Stimulated activated CD4-positive, alpha-beta T cell treated with anti-CD3 and anti-CD28 coated beads, Interleukin-1b, Interleukin-23, amount 100 ng/mL, for 48 hours (primary cell): Measurements from ENCODE around the gene ATG10.

Source experiments
- DNase-seq: peaks from one replicate; pipeline ENCODE4 v3.0.0-alpha.2; 2020

The ATG10 gene

GRCh38 chr5:82285206-82285605 is 313.4 kb downstream of the ATG10 start:
- no peak for DNase-seq

- no peak for DNase-seq
Observed at GRCh38 chr5:82287625-82288024, 315.8 kb downstream of the ATG10 start.

GRCh38 chr5:82290005-82290404 is 318.2 kb downstream of the ATG10 start:
- DNase-seq = no peak

- DNase-seq = no peak
Observed at GRCh38 chr5:82290908-82291307, 319.1 kb downstream of the ATG10 start.

GRCh38 chr5:82291420-82291819 is 319.6 kb downstream of the ATG10 start:
- DNase-seq = no peak

GRCh38 chr5:82295144-82295543 is 323.3 kb downstream of the ATG10 start:
- no peak for DNase-seq

GRCh38 chr5:82295959-82296531 is 324.2 kb downstream of the ATG10 start:
- DNase-seq = no peak

- no peak for DNase-seq
Observed at GRCh38 chr5:82296929-82297328, 325.1 kb downstream of the ATG10 start.

GRCh38 chr5:82297711-82298110 is 325.9 kb downstream of the ATG10 start:
- DNase-seq = no peak

GRCh38 chr5:82298668-82299067 is 326.8 kb downstream of the ATG10 start:
- DNase-seq = no peak

- no peak for DNase-seq
Observed at GRCh38 chr5:82301190-82301589, 329.4 kb downstream of the ATG10 start.
